Body of pancreas (tissue), 4 donors: ENCODE data around the gene CADM2.

ENCODE experiments used
- CTCF ChIP-seq, 7 experiments: fragments of 450-650 bp in 4 of 7; fragments of 200-600 bp in 3 of 7; sonication (generic) in 3 of 7; IDR thresholded peaks; one replicate each; pipeline ENCODE4 v1.5.1; 2016 to 2019; ENCODE audit warnings: antibody characterized with exemption in 7 of 7
- POLR2A ChIP-seq, 3 donors: fragments of 450-650 bp; IDR thresholded peaks; one replicate each; pipeline ENCODE4 v1.6.1; 2016; ENCODE audit warnings: antibody characterized with exemption in 3 of 3, mild to moderate bottlenecking in 2 of 3

GRCh38 chr3:85244519-85244918, 285.7 kb downstream of the CADM2 start:
- TF ChIP-seq CTCF (IDR thresholded peaks at IDR 0.05): no peak
- no peak for TF ChIP-seq POLR2A (IDR thresholded peaks at IDR 0.05)
